Activated T-helper 17 cell treated with anti-CD3 and anti-CD28 coated beads, Interleukin-2, amount 50 U/mL, for 72 hours (primary cell): ENCODE results near the gene TRAPPC3L. TPM values are rescaled to one million over a fixed set of nuclear protein-coding genes. Genes with fewer than 3 reads are reported as not detected.

ENCODE experiments used
- ATAC-seq: fragments of 150-1000 bp; cut with Tn5 transposase; replicated peaks from 2 replicates; pipeline ENCODE4 v1.10.0; 2021; ENCODE audit warnings: mild to moderate bottlenecking, moderate library complexity
- H3K27ac Mint-ChIP-seq: one replicate; pipeline ENCODE4 v1.8.0; 2022; ENCODE audit warnings: mixed read lengths
- H3K27me3 Mint-ChIP-seq: one replicate; pipeline ENCODE4 v1.8.0; 2022; ENCODE audit warnings: mixed read lengths
- H3K36me3 Mint-ChIP-seq: one replicate; pipeline ENCODE4 v1.8.0; 2022; ENCODE audit warnings: low read depth, mild to moderate bottlenecking, mixed read lengths
- H3K4me1 Mint-ChIP-seq: one replicate; pipeline ENCODE4 v1.8.0; 2022; ENCODE audit warnings: mixed read lengths
- H3K4me3 Mint-ChIP-seq: one replicate; pipeline ENCODE4 v1.8.0; 2022; ENCODE audit warnings: mild to moderate bottlenecking, mixed read lengths
- H3K9me3 Mint-ChIP-seq: one replicate; pipeline ENCODE4 v1.8.0; 2022; ENCODE audit warnings: mixed read lengths
- total RNA-seq, 2 donors: library from RNA; stranded (reverse); gene quantifications; one replicate each; pipeline ENCODE4 v1.2.3, GENCODE V29; 2022

TRAPPC3L gene
- not detected for total RNA-seq

- Mint-ChIP-seq H3K4me1 (no peaks in the 10 kb centered on the region), H3K27me3 (peaks cover 17% of the 10 kb centered on the region), H3K36me3 (no peaks in the 10 kb centered on the region), H3K27ac (no peak within 1 kb of the TSS), H3K9me3 (no peaks in the 10 kb centered on the region), H3K4me3 (no peak within 1 kb of the TSS)
- ATAC-seq = no peak
Observed at GRCh38 chr6:116545651-116546050, at the start of gene TRAPPC3L. Gene TRAPPC3L, minus strand, starts transcription at chr6:116545684. Its CDS starts 170 bp downstream, at chr6:116545514.

- ATAC-seq = no peak
- peaks cover 87% of the 10 kb centered on the region for H3K36me3 Mint-ChIP-seq
Observed at GRCh38 chr6:116595247-116595646, 49.8 kb upstream of the TRAPPC3L start.

GRCh38 chr6:116586738-116587137 is 41.3 kb upstream of the TRAPPC3L start:
- Mint-ChIP-seq H3K4me3 (no peak overlapping the region), H3K36me3 (peaks cover 96% of the 10 kb centered on the region), H3K27me3 (no peaks in the 10 kb centered on the region), H3K9me3 (no peaks in the 10 kb centered on the region), H3K27ac (no peak overlapping the region), H3K4me1 (no peaks in the 10 kb centered on the region)
- no peak for ATAC-seq

More at GRCh38 chr6:116595247-116595646, 49.8 kb upstream of the TRAPPC3L start:
- H3K27ac Mint-ChIP-seq = no peak overlapping the region
- H3K27me3 Mint-ChIP-seq = no peaks in the 10 kb centered on the region
- H3K4me1 Mint-ChIP-seq = no peaks in the 10 kb centered on the region
- no peaks in the 10 kb centered on the region for H3K9me3 Mint-ChIP-seq
- no peak overlapping the region for H3K4me3 Mint-ChIP-seq

GRCh38 chr6:116586276-116586675 is 40.8 kb upstream of the TRAPPC3L start:
- Mint-ChIP-seq H3K9me3 (no peaks in the 10 kb centered on the region), H3K27ac (no peak overlapping the region), H3K4me1 (no peaks in the 10 kb centered on the region), H3K4me3 (no peak overlapping the region), H3K27me3 (no peaks in the 10 kb centered on the region), H3K36me3 (peaks cover 96% of the 10 kb centered on the region)
- ATAC-seq = no peak

- no peak for ATAC-seq
- Mint-ChIP-seq H3K27me3 (no peaks in the 10 kb centered on the region), H3K4me3 (no peak overlapping the region), H3K27ac (no peak overlapping the region), H3K9me3 (no peaks in the 10 kb centered on the region), H3K36me3 (peaks cover 87% of the 10 kb centered on the region), H3K4me1 (peaks cover 12% of the 10 kb centered on the region)
Observed at GRCh38 chr6:116580198-116580597, 34.7 kb upstream of the TRAPPC3L start.

GRCh38 chr6:116579143-116579542 is 33.7 kb upstream of the TRAPPC3L start:
- peaks cover 87% of the 10 kb centered on the region for H3K36me3 Mint-ChIP-seq
- H3K27ac Mint-ChIP-seq = peak overlapping the region; percentile 38
- peaks cover 16% of the 10 kb centered on the region for H3K4me1 Mint-ChIP-seq
- no peak for ATAC-seq
- H3K4me3 Mint-ChIP-seq = no peak overlapping the region
- no peaks in the 10 kb centered on the region for H3K9me3 Mint-ChIP-seq
- H3K27me3 Mint-ChIP-seq = no peaks in the 10 kb centered on the region

- H3K36me3 Mint-ChIP-seq = peaks cover 83% of the 10 kb centered on the region
Observed at GRCh38 chr6:116578335-116578734, 32.9 kb upstream of the TRAPPC3L start.

GRCh38 chr6:116577486-116577885 is 32.0 kb upstream of the TRAPPC3L start:
- peaks cover 74% of the 10 kb centered on the region for H3K36me3 Mint-ChIP-seq
- H3K4me1 Mint-ChIP-seq = peaks cover 25% of the 10 kb centered on the region
- ATAC-seq = no peak

More at GRCh38 chr6:116578335-116578734, 32.9 kb upstream of the TRAPPC3L start:
- H3K27ac Mint-ChIP-seq = no peak overlapping the region
- peaks cover 20% of the 10 kb centered on the region for H3K4me1 Mint-ChIP-seq
- H3K27me3 Mint-ChIP-seq = no peaks in the 10 kb centered on the region
- no peak overlapping the region for H3K4me3 Mint-ChIP-seq
- ATAC-seq = no peak
- H3K9me3 Mint-ChIP-seq = no peaks in the 10 kb centered on the region

GRCh38 chr6:116575227-116575626 is 29.7 kb upstream of the TRAPPC3L start:
- no peak overlapping the region for H3K4me3 Mint-ChIP-seq
- H3K27ac Mint-ChIP-seq = no peak overlapping the region
- H3K4me1 Mint-ChIP-seq = peaks cover 25% of the 10 kb centered on the region
- H3K27me3 Mint-ChIP-seq = no peaks in the 10 kb centered on the region
- no peaks in the 10 kb centered on the region for H3K9me3 Mint-ChIP-seq
- H3K36me3 Mint-ChIP-seq = peaks cover 55% of the 10 kb centered on the region
- no peak for ATAC-seq

More at GRCh38 chr6:116577486-116577885, 32.0 kb upstream of the TRAPPC3L start:
- peak overlapping the region; percentile 13 for H3K27ac Mint-ChIP-seq
- H3K27me3 Mint-ChIP-seq = no peaks in the 10 kb centered on the region
- no peaks in the 10 kb centered on the region for H3K9me3 Mint-ChIP-seq
- H3K4me3 Mint-ChIP-seq = no peak overlapping the region

GRCh38 chr6:116572162-116572561 is 26.7 kb upstream of the TRAPPC3L start:
- Mint-ChIP-seq H3K36me3 (peaks cover 33% of the 10 kb centered on the region), H3K27me3 (no peaks in the 10 kb centered on the region), H3K27ac (peak overlapping the region; percentile 98), H3K9me3 (no peaks in the 10 kb centered on the region), H3K4me1 (peaks cover 20% of the 10 kb centered on the region), H3K4me3 (peak overlapping the region; percentile 93)
- ATAC-seq = no peak

GRCh38 chr6:116571683-116572000 is 26.2 kb upstream of the TRAPPC3L start:
- Mint-ChIP-seq H3K27ac (peak overlapping the region; percentile 98), H3K27me3 (no peaks in the 10 kb centered on the region), H3K4me1 (peaks cover 17% of the 10 kb centered on the region), H3K36me3 (peaks cover 28% of the 10 kb centered on the region), H3K9me3 (no peaks in the 10 kb centered on the region), H3K4me3 (peak overlapping the region; percentile 93)
- ATAC-seq = no peak

GRCh38 chr6:116570856-116571682 is 25.6 kb upstream of the TRAPPC3L start, which contains the start of gene RWDD1:
Gene RWDD1, plus strand, starts transcription at chr6:116571504. Its CDS starts 79 bp downstream, at chr6:116571583.
- H3K36me3 Mint-ChIP-seq = peaks cover 22% of the 10 kb centered on the region
- H3K9me3 Mint-ChIP-seq = no peaks in the 10 kb centered on the region
- peak; percentile 95 for ATAC-seq
- no peaks in the 10 kb centered on the region for H3K27me3 Mint-ChIP-seq
- peak within 1 kb of the TSS; percentile 98 for H3K27ac Mint-ChIP-seq
- H3K4me3 Mint-ChIP-seq = peak within 1 kb of the TSS; percentile 93
- peaks cover 13% of the 10 kb centered on the region for H3K4me1 Mint-ChIP-seq

- Mint-ChIP-seq H3K36me3 (peaks cover 3% of the 10 kb centered on the region), H3K4me3 (peak overlapping the region; percentile 93), H3K27me3 (no peaks in the 10 kb centered on the region)
Observed at GRCh38 chr6:116568821-116569755, 23.6 kb upstream of the TRAPPC3L start.

GRCh38 chr6:116568111-116568510 is 22.6 kb upstream of the TRAPPC3L start:
- H3K4me3 Mint-ChIP-seq = no peak overlapping the region
- H3K27me3 Mint-ChIP-seq = no peaks in the 10 kb centered on the region
- no peaks in the 10 kb centered on the region for H3K9me3 Mint-ChIP-seq
- H3K27ac Mint-ChIP-seq = no peak overlapping the region
- no peaks in the 10 kb centered on the region for H3K36me3 Mint-ChIP-seq
- H3K4me1 Mint-ChIP-seq = peaks cover 6% of the 10 kb centered on the region
- no peak for ATAC-seq

More at GRCh38 chr6:116568821-116569755, 23.6 kb upstream of the TRAPPC3L start:
- no peaks in the 10 kb centered on the region for H3K9me3 Mint-ChIP-seq
- H3K4me1 Mint-ChIP-seq = peaks cover 9% of the 10 kb centered on the region
- no peak overlapping the region for H3K27ac Mint-ChIP-seq
- ATAC-seq = no peak
